Endodermal cell (in vitro differentiated cells): ENCODE results near the gene SORCS1. TPM values are rescaled to one million over a fixed set of nuclear protein-coding genes. Genes with fewer than 3 reads are reported as not detected.

ENCODE experiments used
- DNase-seq: peaks from one replicate; pipeline ENCODE4 v3.0.0-alpha.2; 2017
- H3K27ac ChIP-seq: 2 replicates; pipeline ENCODE4 v1.5.1; 2013; ENCODE audit warnings: mild to moderate bottlenecking, low read depth, low read length, moderate library complexity
- H3K27me3 ChIP-seq: 2 replicates; pipeline ENCODE4 v1.6.1; 2013; ENCODE audit warnings: mild to moderate bottlenecking, low read length, moderate library complexity; ENCODE audit not compliant: insufficient read depth, control insufficient read depth, poor library complexity, severe bottlenecking
- H3K36me3 ChIP-seq: 2 replicates; pipeline ENCODE4 v1.7.0; 2013; ENCODE audit warnings: mild to moderate bottlenecking, low read length, moderate library complexity; ENCODE audit not compliant: control insufficient read depth, insufficient read depth
- H3K4me1 ChIP-seq: one replicate; pipeline ENCODE4 v1.7.0; 2013; ENCODE audit warnings: low read length; ENCODE audit not compliant: control insufficient read depth, insufficient read depth
- H3K4me3 ChIP-seq: 2 replicates; pipeline ENCODE4 v1.5.1; 2013; ENCODE audit warnings: mild to moderate bottlenecking, low read length, moderate library complexity
- H3K9ac ChIP-seq: 2 replicates; pipeline ENCODE4 v1.6.1; 2013; ENCODE audit warnings: mild to moderate bottlenecking, low read length, moderate library complexity; ENCODE audit not compliant: poor library complexity, severe bottlenecking; ENCODE audit errors: extremely low read depth
- H3K9me3 ChIP-seq: 2 replicates; pipeline ENCODE4 v1.6.1; 2013; ENCODE audit warnings: mild to moderate bottlenecking, low read length, moderate library complexity; ENCODE audit not compliant: control insufficient read depth
- H3K27ac Mint-ChIP-seq: 2 replicates; pipeline ENCODE4 v1.8.0; 2020; ENCODE audit warnings: mixed read lengths
- H3K27me3 Mint-ChIP-seq: 2 replicates; pipeline ENCODE4 v1.8.0; 2021; ENCODE audit warnings: mild to moderate bottlenecking, mixed read lengths; ENCODE audit not compliant: insufficient read depth
- H3K36me3 Mint-ChIP-seq: 2 replicates; pipeline ENCODE4 v1.8.0; 2020; ENCODE audit warnings: low read depth, mixed read lengths
- H3K4me1 Mint-ChIP-seq: 2 replicates; pipeline ENCODE4 v1.8.0; 2020; ENCODE audit warnings: mixed read lengths
- H3K4me3 Mint-ChIP-seq: 2 replicates; pipeline ENCODE4 v1.8.0; 2020; ENCODE audit warnings: mild to moderate bottlenecking, moderate library complexity, mixed read lengths
- H3K9me3 Mint-ChIP-seq: 2 replicates; pipeline ENCODE4 v1.8.0; 2020; ENCODE audit warnings: mild to moderate bottlenecking, mixed read lengths
- WGBS, 2 experiments: methylation state at CpG; one replicate each; pipeline versions ENCODE4 v1.1.5 to v1.1.7; 2013; ENCODE audit warnings: missing lambda C conversion rate in 2 of 2, mixed read lengths in 1 of 2; ENCODE audit not compliant: insufficient coverage in 1 of 2, insufficient read length in 1 of 2; 5-methylcytosine and 5-hydroxymethylcytosine counted together
- total RNA-seq, 2 donors: library from RNA; stranded (reverse); fragmentation: NEBNext Ultra II Directional in 1 of 2; extraction: Animal tissue kit (Norgen Biotek cat#: 25700) in 1 of 2; gene quantifications; 2 replicates in 1 of 2; 3 replicates in 1 of 2; pipeline ENCODE4 v1.2.1, GENCODE V29; 2021
- TF ChIP-seq, protein P1 (sequence below): fragments of 200-600 bp; sonication (generic); conservative IDR thresholded peaks from 2 replicates; pipeline ENCODE4 v1.5.0; 2021; ENCODE audit warnings: antibody characterized with exemption, mild to moderate bottlenecking

Gene SORCS1
- total RNA-seq, 2 donors from 2014 or later = 57.4 to 79.6 TPM

DNA sequence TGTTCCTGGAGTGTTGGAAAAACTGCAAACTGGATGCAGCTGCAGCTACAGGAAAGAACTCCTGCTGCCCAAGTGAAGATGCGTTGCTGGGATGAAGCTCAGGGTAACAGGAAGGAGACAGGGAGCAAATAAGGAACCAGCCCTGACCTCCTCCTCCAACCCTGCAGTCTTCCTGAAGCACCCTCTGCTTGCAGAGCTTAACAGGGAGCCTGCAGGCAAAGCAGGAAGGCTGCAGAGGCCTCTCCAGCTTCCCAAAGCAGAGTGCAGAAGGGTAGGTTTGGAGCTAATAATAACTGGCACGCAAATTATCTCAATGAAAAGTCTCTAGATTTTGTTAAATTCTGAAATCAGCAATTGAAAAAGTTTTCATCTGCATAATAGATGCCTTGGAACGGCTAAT lies 92.5 kb downstream of the SORCS1 start:
- H3K9me3 Mint-ChIP-seq = no peaks in the 10 kb centered on the region
- peaks cover 7% of the 10 kb centered on the region for H3K36me3 Mint-ChIP-seq
- H3K27ac Mint-ChIP-seq = no peak overlapping the region
- peaks cover 30% of the 10 kb centered on the region for H3K4me1 Mint-ChIP-seq
- WGBS, 2 experiments = 86 to 91% methylated on average over 2 to 3 of the region's 3 CpGs
- no peak overlapping the region for H3K4me3 ChIP-seq
- peaks cover 8% of the 10 kb centered on the region for H3K4me1 ChIP-seq
- TF ChIP-seq, protein P1, sequence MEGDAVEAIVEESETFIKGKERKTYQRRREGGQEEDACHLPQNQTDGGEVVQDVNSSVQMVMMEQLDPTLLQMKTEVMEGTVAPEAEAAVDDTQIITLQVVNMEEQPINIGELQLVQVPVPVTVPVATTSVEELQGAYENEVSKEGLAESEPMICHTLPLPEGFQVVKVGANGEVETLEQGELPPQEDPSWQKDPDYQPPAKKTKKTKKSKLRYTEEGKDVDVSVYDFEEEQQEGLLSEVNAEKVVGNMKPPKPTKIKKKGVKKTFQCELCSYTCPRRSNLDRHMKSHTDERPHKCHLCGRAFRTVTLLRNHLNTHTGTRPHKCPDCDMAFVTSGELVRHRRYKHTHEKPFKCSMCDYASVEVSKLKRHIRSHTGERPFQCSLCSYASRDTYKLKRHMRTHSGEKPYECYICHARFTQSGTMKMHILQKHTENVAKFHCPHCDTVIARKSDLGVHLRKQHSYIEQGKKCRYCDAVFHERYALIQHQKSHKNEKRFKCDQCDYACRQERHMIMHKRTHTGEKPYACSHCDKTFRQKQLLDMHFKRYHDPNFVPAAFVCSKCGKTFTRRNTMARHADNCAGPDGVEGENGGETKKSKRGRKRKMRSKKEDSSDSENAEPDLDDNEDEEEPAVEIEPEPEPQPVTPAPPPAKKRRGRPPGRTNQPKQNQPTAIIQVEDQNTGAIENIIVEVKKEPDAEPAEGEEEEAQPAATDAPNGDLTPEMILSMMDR = no peak
- DNase-seq = peak; percentile 51
- no peaks in the 10 kb centered on the region for H3K27me3 Mint-ChIP-seq
- peaks cover 6% of the 10 kb centered on the region for H3K9me3 ChIP-seq
- no peak overlapping the region for H3K4me3 Mint-ChIP-seq
- peaks cover 14% of the 10 kb centered on the region for H3K36me3 ChIP-seq
- no peaks in the 10 kb centered on the region for H3K27me3 ChIP-seq
- no peak overlapping the region for H3K27ac ChIP-seq
- no peak overlapping the region for H3K9ac ChIP-seq

DNA sequence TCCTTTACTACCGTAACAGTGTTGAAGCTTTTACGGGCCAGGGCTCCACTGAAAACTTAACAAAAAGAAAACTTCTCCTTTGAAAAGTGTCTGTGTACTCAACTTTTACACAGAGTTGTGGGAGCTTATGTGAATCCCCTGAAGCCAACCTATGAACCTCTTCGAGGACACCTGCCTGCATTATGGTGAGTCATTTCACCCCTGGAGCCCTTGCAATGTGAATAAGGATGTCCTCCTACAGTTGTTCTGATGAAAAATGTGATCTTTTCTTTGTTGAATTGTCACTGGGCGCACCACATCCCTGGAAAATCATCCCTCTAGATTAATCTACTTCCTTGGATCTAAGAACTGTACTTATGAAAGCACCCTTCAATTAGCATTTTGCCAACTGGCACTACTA lies 93.2 kb downstream of the SORCS1 start:
- Histone ChIP-seq H3K4me1 (peaks cover 8% of the 10 kb centered on the region), H3K27me3 (no peaks in the 10 kb centered on the region), H3K4me3 (no peak overlapping the region), H3K9me3 (peaks cover 6% of the 10 kb centered on the region), H3K36me3 (peaks cover 14% of the 10 kb centered on the region), H3K9ac (no peak overlapping the region), H3K27ac (no peak overlapping the region)
- H3K9me3 Mint-ChIP-seq = no peaks in the 10 kb centered on the region
- H3K4me1 Mint-ChIP-seq = peaks cover 34% of the 10 kb centered on the region
- no peak for DNase-seq
- WGBS, 2 experiments = 83 to 93% methylated on average over 1 to 4 of the region's 4 CpGs
- H3K36me3 Mint-ChIP-seq = peaks cover 7% of the 10 kb centered on the region
- no peaks in the 10 kb centered on the region for H3K27me3 Mint-ChIP-seq
- TF ChIP-seq, protein P1 = no peak
- H3K4me3 Mint-ChIP-seq = no peak overlapping the region
- no peak overlapping the region for H3K27ac Mint-ChIP-seq

DNA sequence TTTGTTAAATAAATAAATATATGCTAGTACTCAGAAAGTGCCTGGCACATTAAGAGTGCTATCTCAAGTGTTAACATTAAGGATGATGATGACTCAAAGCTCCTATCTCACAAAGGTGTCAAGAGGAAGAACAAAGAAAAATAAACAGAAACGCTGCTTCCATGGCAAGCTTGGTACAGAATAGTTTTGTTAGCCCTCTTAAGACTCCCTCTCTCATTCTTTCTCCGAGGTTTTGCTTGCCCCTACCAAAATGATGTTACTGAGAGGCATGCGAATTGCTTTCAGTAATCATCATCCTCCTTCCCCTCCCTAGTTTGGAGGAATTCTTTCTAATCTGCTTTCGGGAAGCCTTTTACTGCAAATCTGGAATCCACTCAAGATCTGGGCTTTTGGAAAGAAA lies 96.7 kb downstream of the SORCS1 start:
- H3K27ac ChIP-seq = no peak overlapping the region
- H3K9ac ChIP-seq = peak overlapping the region; percentile 23
- no peak for DNase-seq
- Mint-ChIP-seq H3K36me3 (peaks cover 2% of the 10 kb centered on the region), H3K4me1 (peaks cover 37% of the 10 kb centered on the region), H3K4me3 (no peak overlapping the region), H3K9me3 (no peaks in the 10 kb centered on the region), H3K27ac (peak overlapping the region; percentile 67), H3K27me3 (no peaks in the 10 kb centered on the region)
- no peaks in the 10 kb centered on the region for H3K27me3 ChIP-seq
- H3K4me1 ChIP-seq = peaks cover 5% of the 10 kb centered on the region
- H3K36me3 ChIP-seq = no peaks in the 10 kb centered on the region
- WGBS, 2 experiments = 52 to 60% methylated on average over 1 to 4 of the region's 4 CpGs
- peak overlapping the region; percentile 4 for H3K4me3 ChIP-seq
- TF ChIP-seq, protein P1 = no peak
- H3K9me3 ChIP-seq = no peaks in the 10 kb centered on the region
